ENCODE data around the gene HYAL2. TPM values are rescaled to one million over a fixed set of nuclear protein-coding genes. Genes with fewer than 3 reads are reported as not detected.
A peak's percentile ranks its signal among the peaks of the same experiment; 100 is the strongest.

The HYAL2 gene
- total RNA-seq, 4 donors from 2014 or later: 36.7 to 68.9 (median 51.5) TPM

DNA sequence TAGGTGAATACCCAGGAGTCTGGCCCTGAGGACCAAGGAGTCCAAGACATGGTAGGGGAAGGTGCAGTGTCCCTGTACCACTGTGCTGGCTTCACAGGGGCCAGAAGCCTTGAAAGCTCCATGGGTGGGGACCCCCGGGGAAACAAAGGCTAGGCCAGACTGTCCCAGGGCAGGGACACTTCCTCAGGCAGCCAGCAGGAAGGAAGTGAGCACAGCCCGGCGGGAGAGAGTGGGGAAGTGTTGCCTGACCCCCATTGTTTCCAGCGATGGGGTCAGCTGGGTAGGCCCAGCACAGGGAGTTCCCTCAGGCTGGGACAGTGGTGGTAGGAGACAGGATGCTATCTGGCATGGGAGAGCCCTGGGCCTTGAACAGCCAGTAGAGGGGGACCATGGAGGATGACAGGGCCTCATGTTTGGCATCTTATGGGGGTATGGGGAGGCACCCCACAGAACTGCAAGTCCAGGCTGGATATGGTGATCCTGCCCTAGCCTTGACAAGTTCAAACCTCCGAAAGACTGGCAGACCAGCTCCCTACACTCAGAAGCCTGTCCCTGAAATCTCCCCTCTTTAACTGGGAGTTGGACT lies 1.2 kb upstream of the HYAL2 start:
- TF ChIP-seq, protein P1, sequence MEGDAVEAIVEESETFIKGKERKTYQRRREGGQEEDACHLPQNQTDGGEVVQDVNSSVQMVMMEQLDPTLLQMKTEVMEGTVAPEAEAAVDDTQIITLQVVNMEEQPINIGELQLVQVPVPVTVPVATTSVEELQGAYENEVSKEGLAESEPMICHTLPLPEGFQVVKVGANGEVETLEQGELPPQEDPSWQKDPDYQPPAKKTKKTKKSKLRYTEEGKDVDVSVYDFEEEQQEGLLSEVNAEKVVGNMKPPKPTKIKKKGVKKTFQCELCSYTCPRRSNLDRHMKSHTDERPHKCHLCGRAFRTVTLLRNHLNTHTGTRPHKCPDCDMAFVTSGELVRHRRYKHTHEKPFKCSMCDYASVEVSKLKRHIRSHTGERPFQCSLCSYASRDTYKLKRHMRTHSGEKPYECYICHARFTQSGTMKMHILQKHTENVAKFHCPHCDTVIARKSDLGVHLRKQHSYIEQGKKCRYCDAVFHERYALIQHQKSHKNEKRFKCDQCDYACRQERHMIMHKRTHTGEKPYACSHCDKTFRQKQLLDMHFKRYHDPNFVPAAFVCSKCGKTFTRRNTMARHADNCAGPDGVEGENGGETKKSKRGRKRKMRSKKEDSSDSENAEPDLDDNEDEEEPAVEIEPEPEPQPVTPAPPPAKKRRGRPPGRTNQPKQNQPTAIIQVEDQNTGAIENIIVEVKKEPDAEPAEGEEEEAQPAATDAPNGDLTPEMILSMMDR (IDR thresholded peaks at IDR 0.05): peak in 2 of 6 experiments; percentile 20 to 24
- TF ChIP-seq POLR2A (IDR thresholded peaks at IDR 0.05): no peak
- Histone ChIP-seq H3K27ac (peak overlapping the region; percentile 90 to 98 (median 96)), H3K4me1 (peaks cover 54 to 91% (median 56%) of the 10 kb centered on the region in 3 donors), H3K27me3 (no peaks in the 10 kb centered on the region), H3K9me3 (no peaks in the 10 kb centered on the region), H3K4me3 (peak overlapping the region in 1 of 4 donors; percentile 23), H3K36me3 (peaks cover 0 to 34% (median 0%) of the 10 kb centered on the region in 3 donors)
- WGBS, 2 donors: 43 to 52% methylated on average over 1 to 3 of the region's 5 CpGs
- intact Hi-C loops (cut with DNase I): loop anchor here (10.0 kb wide), 1 partner anchor 49 kb away; the partner anchor contains the start of gene LSMEM2
- no peak for DNase-seq

DNA sequence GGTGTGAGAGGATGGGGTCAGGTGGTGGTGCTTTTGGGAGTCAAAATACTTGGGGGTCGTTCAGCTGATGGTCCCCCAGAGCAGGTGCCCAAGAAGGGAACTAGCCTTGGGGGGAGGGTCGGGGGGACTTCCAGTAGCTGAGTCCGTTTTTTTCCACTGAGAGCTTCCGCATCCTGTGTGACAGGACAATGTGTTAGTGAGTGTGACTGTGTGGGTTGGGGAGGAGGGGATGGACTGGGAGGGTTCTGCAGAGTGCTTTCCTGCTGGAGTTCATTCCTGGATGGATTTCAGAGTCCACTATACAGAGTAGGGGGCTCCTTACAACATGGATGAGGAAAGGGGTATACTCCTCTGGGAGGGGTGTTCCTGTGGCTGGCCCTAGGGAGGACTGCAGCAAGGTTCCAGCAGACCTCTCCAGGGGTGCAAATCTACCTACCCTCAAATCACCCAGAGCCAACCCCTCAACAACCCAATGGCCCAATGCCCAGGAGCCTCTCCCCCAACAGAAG lies 601 bp upstream of the HYAL2 start:
- H3K27ac ChIP-seq: peak overlapping the region; percentile 90 to 98 (median 96)
- WGBS, 2 donors: 29 to 60% methylated on average over 4 of the region's 4 CpGs
- no peaks in the 10 kb centered on the region for H3K27me3 ChIP-seq
- peaks cover 0 to 40% (median 2%) of the 10 kb centered on the region in 3 donors for H3K36me3 ChIP-seq
- intact Hi-C loops (cut with DNase I): loop anchor here (10.0 kb wide), 1 partner anchor 48 kb away; the partner anchor contains the start of gene LSMEM2
- no peaks in the 10 kb centered on the region for H3K9me3 ChIP-seq
- TF ChIP-seq, protein P1 (IDR thresholded peaks at IDR 0.05): no peak
- no peak for TF ChIP-seq POLR2A (IDR thresholded peaks at IDR 0.05)
- no peak for DNase-seq
- peaks cover 56 to 91% (median 57%) of the 10 kb centered on the region in 3 donors for H3K4me1 ChIP-seq
- H3K4me3 ChIP-seq: peak overlapping the region in 1 of 4 donors; percentile 98

DNA sequence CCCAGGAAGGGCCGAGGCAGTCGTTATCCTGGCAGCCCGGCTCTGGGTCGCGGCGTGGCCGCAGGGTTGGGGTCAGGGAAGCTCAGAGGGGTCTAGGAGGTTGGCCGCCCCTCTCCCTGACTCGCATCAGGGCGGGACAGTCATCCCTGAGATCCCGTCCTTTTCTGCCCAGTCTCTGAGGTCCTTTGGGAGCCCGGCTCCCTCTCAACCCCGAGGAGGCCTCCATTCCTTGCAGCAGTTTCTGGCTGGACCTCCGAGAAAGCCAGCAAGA lies 495 bp downstream of the HYAL2 start:
- Histone ChIP-seq H3K27ac (peak overlapping the region; percentile 90 to 98 (median 96)), H3K27me3 (no peaks in the 10 kb centered on the region), H3K36me3 (peaks cover 0 to 51% (median 11%) of the 10 kb centered on the region in 3 donors), H3K9me3 (no peaks in the 10 kb centered on the region), H3K4me1 (peaks cover 61 to 93% (median 62%) of the 10 kb centered on the region in 3 donors), H3K4me3 (peak overlapping the region; percentile 71 to 98 (median 82))
- TF ChIP-seq POLR2A (IDR thresholded peaks at IDR 0.05): no peak
- TF ChIP-seq, protein P1 (IDR thresholded peaks at IDR 0.05): no peak
- 22 to 30% methylated on average over 4 to 11 of the region's 14 CpGs for WGBS, 2 donors
- intact Hi-C loops (cut with DNase I): loop anchor here (10.0 kb wide), 1 partner anchor 47 kb away; the partner anchor contains the start of gene LSMEM2
- no peak for DNase-seq

DNA sequence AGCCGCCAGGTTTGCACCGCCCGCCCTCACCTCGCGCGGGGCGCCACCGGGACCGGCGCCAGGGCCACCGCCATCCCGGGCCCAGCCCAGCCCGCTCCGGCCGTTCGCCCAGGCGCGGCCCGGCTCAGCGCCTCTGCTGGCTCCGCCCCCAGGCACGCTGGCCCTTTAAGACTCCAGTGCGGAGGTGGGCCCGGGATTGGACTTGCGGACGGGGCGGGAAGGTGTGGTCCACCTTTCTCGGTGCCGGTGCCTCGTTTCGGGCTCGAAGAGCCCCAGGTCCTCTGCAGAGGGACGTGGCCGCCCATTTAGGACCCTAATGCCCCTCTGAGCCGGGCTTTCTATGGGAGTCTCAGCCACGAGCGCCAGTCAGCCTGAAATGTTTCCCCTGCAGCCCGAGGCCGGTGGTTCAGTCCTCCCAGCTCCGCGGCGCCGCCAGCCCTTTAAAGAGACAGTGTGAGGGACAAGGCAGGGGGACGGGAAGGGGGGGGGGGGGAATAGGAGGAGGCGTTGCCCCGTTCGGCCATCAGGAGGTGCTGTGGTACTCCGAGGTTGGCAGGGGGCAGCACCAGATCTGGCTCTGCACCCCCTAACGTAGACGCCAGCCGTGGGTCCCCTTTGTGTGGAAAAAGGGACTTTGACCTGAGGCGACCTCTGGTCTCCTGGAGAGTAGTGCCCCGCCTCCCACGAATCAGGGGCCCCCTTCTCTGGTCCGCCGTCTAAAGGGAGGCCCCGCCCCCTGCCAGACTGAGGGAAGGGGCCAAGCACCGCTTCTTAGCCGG lies 1.0 kb downstream of the HYAL2 start:
- Histone ChIP-seq H3K27me3 (no peaks in the 10 kb centered on the region), H3K9me3 (no peaks in the 10 kb centered on the region), H3K27ac (peak overlapping the region; percentile 90 to 98 (median 96)), H3K4me1 (peaks cover 60 to 93% (median 60%) of the 10 kb centered on the region in 3 donors), H3K36me3 (peaks cover 0 to 49% (median 11%) of the 10 kb centered on the region in 3 donors), H3K4me3 (peak overlapping the region; percentile 71 to 98 (median 82))
- TF ChIP-seq, protein P1 (IDR thresholded peaks at IDR 0.05): peak; percentile 20 to 53 (median 28)
- TF ChIP-seq POLR2A (IDR thresholded peaks at IDR 0.05): peak in 2 of 4 donors; percentile 50 to 61
- WGBS, 2 donors: 0% methylated on average over 5 of the region's 59 CpGs; no CpG with 5 or more reads in 1 of the 2 donors
- DNase-seq: peak; percentile 67
- intact Hi-C loops (cut with DNase I): loop anchor here (10.0 kb wide), 1 partner anchor 47 kb away; the partner anchor contains the start of gene LSMEM2

Data from esophagus squamous epithelium (tissue), 5 donors.